Panc1 (cell line): ENCODE data around the gene RAI1. TPM values are rescaled to one million over a fixed set of nuclear protein-coding genes. Genes with fewer than 3 reads are reported as not detected.

Experiments
- ATAC-seq: fragments of 200-7000 bp; cut with Tn5 transposase; 2 replicates; pipeline ENCODE4 v1.9.1; 2020; ENCODE audit warnings: mild to moderate bottlenecking, moderate library complexity
- BruUV-seq: library from RNA; stranded (reverse); fragments of 400-500 nt; replicated peaks from 2 replicates; lab custom pipeline; 2021; lab: Mats Ljungman, UMichigan
- CTCF ChIA-PET: fragments of 300-600 bp; sonication (Branson Sonifier 250); formaldehyde crosslinking; loops from one replicate; lab custom pipeline; 2022; ENCODE audit warnings: antibody characterized with exemption; lab: Charles Lee
- POLR2A ChIA-PET: fragments of 300-600 bp; sonication (Branson Sonifier 250); formaldehyde crosslinking; loops from one replicate; lab custom pipeline; 2022; ENCODE audit warnings: antibody characterized with exemption; lab: Charles Lee
- DNase-seq: peaks from one replicate; pipeline ENCODE4 v3.0.0-alpha.2; 2010; ENCODE audit warnings: low read depth, low spot score
- H3K27ac ChIP-seq: 2 replicates; pipeline ENCODE4 v1.5.1; 2011; ENCODE audit warnings: mild to moderate bottlenecking, low read length, inconsistent platforms
- H3K27me3 ChIP-seq: fragments of 200-500 bp; sonication (Bioruptor generic); 2 replicates; pipeline ENCODE4 v1.6.0; 2014; ENCODE audit warnings: low read length, inconsistent platforms; ENCODE audit not compliant: control insufficient read depth, insufficient read depth
- H3K36me3 ChIP-seq: fragments of 200-500 bp; sonication (Bioruptor generic); 2 replicates; pipeline ENCODE4 v1.5.1; 2014; ENCODE audit warnings: inconsistent platforms, mild to moderate bottlenecking, low read length, moderate library complexity; ENCODE audit not compliant: control insufficient read depth, insufficient read depth
- H3K4me1 ChIP-seq: 2 replicates; pipeline ENCODE4 v1.5.1; 2011; ENCODE audit warnings: inconsistent platforms, mild to moderate bottlenecking, low read length, moderate library complexity; ENCODE audit not compliant: control insufficient read depth, insufficient read depth
- H3K4me3 ChIP-seq, 2 experiments: 2 replicates each; pipeline ENCODE4 v1.5.1; 2011 to 2012; ENCODE audit warnings: low read depth in 2 of 2, low read length in 2 of 2, mild to moderate bottlenecking in 2 of 2, inconsistent platforms in 1 of 2, moderate library complexity in 1 of 2
- H3K9me3 ChIP-seq: fragments of 200-500 bp; sonication (Bioruptor generic); 2 replicates; pipeline ENCODE4 v1.5.1; 2014; ENCODE audit warnings: low read depth, mild to moderate bottlenecking, inconsistent platforms, low read length, moderate library complexity; ENCODE audit not compliant: control insufficient read depth, insufficient read depth
- CTCF ChIP-seq: fragments of 450-650 bp; IDR thresholded peaks from 2 replicates; pipeline ENCODE4 v1.5.1; 2017; ENCODE audit warnings: mild to moderate bottlenecking
- POLR2AphosphoS5 ChIP-seq: IDR thresholded peaks from 2 replicates; pipeline ENCODE4 v1.6.1; 2012; ENCODE audit warnings: mild to moderate bottlenecking, low read depth, low read length, moderate library complexity
- REST ChIP-seq, 2 experiments: IDR thresholded peaks; 2 replicates each; pipeline ENCODE4 v1.6.1; 2011 to 2012; ENCODE audit warnings: low read depth in 2 of 2, control low read depth in 1 of 2, low read length in 1 of 2, mild to moderate bottlenecking in 1 of 2, moderate library complexity in 1 of 2; ENCODE audit not compliant: insufficient read depth in 1 of 2
- SIN3A ChIP-seq: IDR thresholded peaks from 2 replicates; pipeline ENCODE4 v1.6.1; 2012; ENCODE audit warnings: low read depth, mild to moderate bottlenecking, low read length, moderate library complexity, borderline replicate concordance; ENCODE audit not compliant: insufficient read depth
- TCF7L2 ChIP-seq: IDR thresholded peaks from 2 replicates; pipeline ENCODE4 v1.6.1; 2011; ENCODE audit warnings: mild to moderate bottlenecking, low read depth, low read length, inconsistent platforms
- in situ Hi-C: cut with HindIII; loops from 2 replicates; pipeline ENCODE4 v1.10.0; 2016; ENCODE audit warnings: low sequenced_read_pairs, low pct_unique_long_range_greater_than_20kb
- intact Hi-C: fragments of 100-400 bp; cut with micrococcal nuclease; formaldehyde crosslinking; loops from one replicate; pipeline ENCODE4 v1.10.0; 2022; ENCODE audit not compliant: unreplicated experiment
- total RNA-seq: library from RNA; stranded (reverse); gene quantifications from one replicate; pipeline ENCODE4 v1.2.1, GENCODE V29; 2021; ENCODE audit not compliant: unreplicated experiment

RAI1 gene
- total RNA-seq, 1 experiment from 2014 or later: 51.0 TPM

DNA sequence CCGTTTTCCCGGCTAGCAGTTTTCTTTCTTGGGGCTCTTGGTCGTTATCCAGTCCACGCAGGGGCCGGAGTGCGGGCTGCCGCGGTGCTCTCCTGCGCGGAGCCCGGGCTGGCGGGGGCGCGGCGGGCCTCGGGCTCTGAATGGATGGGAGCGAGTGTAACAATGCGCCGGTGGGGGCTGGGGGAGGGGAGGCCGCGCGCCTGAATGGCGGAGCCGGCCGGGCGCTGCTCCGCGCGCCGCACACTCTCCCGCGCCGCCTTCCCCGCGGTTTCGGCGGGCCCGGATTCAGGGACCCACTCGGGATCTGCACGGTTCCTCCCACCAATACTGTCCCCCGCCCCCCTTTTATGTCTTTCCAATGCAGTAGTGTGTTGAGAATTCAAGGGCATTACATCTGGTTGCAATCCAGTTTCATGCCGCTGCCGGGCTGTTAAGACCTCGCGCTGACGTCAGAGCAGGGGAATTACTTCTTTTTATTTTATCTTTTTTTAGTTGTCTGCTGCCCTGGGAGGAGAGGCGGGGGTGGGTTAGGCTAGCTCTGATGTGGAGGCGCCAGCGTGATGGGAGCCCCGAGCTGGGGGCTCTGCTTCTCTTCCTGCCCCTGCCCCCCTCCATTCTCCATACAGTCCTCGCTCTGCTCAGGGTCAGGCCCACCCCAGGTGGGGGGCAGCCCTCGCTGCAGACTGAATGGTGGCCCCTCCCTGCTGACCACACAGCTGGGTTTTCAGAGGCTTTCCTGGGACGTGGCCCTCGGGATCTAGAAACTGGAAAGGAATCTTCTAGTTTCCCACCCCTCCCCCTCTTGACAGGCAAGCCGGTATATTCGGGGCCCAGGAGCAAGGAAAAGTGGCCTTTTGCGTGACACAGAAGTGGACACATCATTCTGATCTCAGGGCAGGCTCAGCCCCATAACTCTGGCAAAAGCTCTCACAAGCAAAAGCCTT, 1.8 kb downstream of the RAI1 start:
- intact Hi-C loops: loop anchor here (10.0 kb wide), 1 partner anchor 102 kb away; no protein-coding TSS in a partner anchor
- BruUV-seq: no TSS peak
- peak; percentile 22; the same call in 1 of the 2 replicates for TF ChIP-seq POLR2AphosphoS5
- TF ChIP-seq CTCF: no peak
- peaks cover 48% of the 10 kb centered on the region for H3K4me1 ChIP-seq
- ChIA-PET CTCF (interaction anchor here (0.6 kb wide), 1 partner anchor 96 kb away, joined by 4 read pairs; no protein-coding TSS in a partner anchor), POLR2A (interaction anchor here (0.6 to 0.7 kb wide), 3 partner anchors 14 to 426 kb away, joined by 4 to 6 read pairs (median 6); no protein-coding TSS in a partner anchor)
- H3K27ac ChIP-seq: peak overlapping the region; percentile 97
- in situ Hi-C loops: no loop called here
- H3K36me3 ChIP-seq: no peaks in the 10 kb centered on the region; the same call in none of the 2 replicates
- H3K9me3 ChIP-seq: no peaks in the 10 kb centered on the region
- H3K4me3 ChIP-seq: peak overlapping the region; percentile 63 to 64
- no peaks in the 10 kb centered on the region for H3K27me3 ChIP-seq
- no peak for DNase-seq
- peak; percentile 64 for ATAC-seq

- H3K4me1 ChIP-seq: peaks cover 52% of the 10 kb centered on the region
- H3K4me3 ChIP-seq: peak overlapping the region; percentile 63 to 64
- POLR2A ChIA-PET: interaction anchor here (0.6 to 1.6 kb wide), 3 partner anchors 10 to 157 kb away, joined by 4 to 5 read pairs (median 4); no protein-coding TSS in a partner anchor
- no peaks in the 10 kb centered on the region; the same call in none of the 2 replicates for H3K36me3 ChIP-seq
- intact Hi-C loops (loop anchor here (10.0 kb wide), 1 partner anchor 101 kb away; no protein-coding TSS in a partner anchor), in situ Hi-C loops (no loop called here)
- no peak for ATAC-seq
- H3K27me3 ChIP-seq: no peaks in the 10 kb centered on the region
- H3K27ac ChIP-seq: peak overlapping the region; percentile 97
- CTCF ChIA-PET: no interaction called here
- no TSS peak for BruUV-seq
- no peak for DNase-seq
- no peaks in the 10 kb centered on the region for H3K9me3 ChIP-seq
- TF ChIP-seq TCF7L2 (no peak), POLR2AphosphoS5 (no peak), CTCF (no peak), SIN3A (no peak), REST (IDR thresholded peaks at IDR 0.05; ENCODE audit: insufficient read depth in 1 of 2, low read depth in 2 of 2, low read length in 1 of 2) (no peak)
Observed at GRCh38 chr17:17683710-17684365, 2.6 kb downstream of the RAI1 start.
